C4-2B (cell line): ENCODE measurements around the gene DGKH.

Experiments
- CTCF ChIP-seq: fragments of 450-650 bp; conservative IDR thresholded peaks from 2 replicates; pipeline ENCODE4 v1.5.1; 2017; ENCODE audit warnings: mild to moderate bottlenecking
- ZFX ChIP-seq: fragments of 450-650 bp; IDR thresholded peaks from 2 replicates; pipeline ENCODE4 v1.6.1; 2017

- no peak for TF ChIP-seq CTCF
- no peak for TF ChIP-seq ZFX
Observed at GRCh38 chr13:42071672-42072419, 23.4 kb downstream of the DGKH start.
